ENCODE measurements around the gene FNBP1.

FNBP1 gene

GRCh38 chr9:130042885-130043653 lies at the start of gene FNBP1:
Gene FNBP1, minus strand, starts transcription at chr9:130043189. Its CDS starts 214 bp downstream, at chr9:130042975.
- DNase-seq (ENCODE audit: low read depth), result peak; percentile 81

GRCh38 chr9:130090915-130091314 lies 47.9 kb upstream of the FNBP1 start:
- DNase-seq (ENCODE audit: low read depth), result peak; percentile 18

GRCh38 chr9:130089141-130089540 lies 46.2 kb upstream of the FNBP1 start:
- no peak for DNase-seq (ENCODE audit: low read depth)

- no peak for DNase-seq (ENCODE audit: low read depth)
These were observed 45.1 kb upstream of the FNBP1 start for GRCh38 chr9:130088051-130088450.

- DNase-seq (ENCODE audit: low read depth), result no peak
These were observed 41.3 kb upstream of the FNBP1 start for GRCh38 chr9:130084337-130084736.

- no peak for DNase-seq (ENCODE audit: low read depth)
These were observed 35.6 kb upstream of the FNBP1 start for GRCh38 chr9:130078547-130078946.

- peak; percentile 39 for DNase-seq (ENCODE audit: low read depth)
These were observed 30.4 kb upstream of the FNBP1 start for GRCh38 chr9:130073373-130073772.

GRCh38 chr9:130072515-130073235 lies 29.7 kb upstream of the FNBP1 start:
- peak; percentile 79 for DNase-seq (ENCODE audit: low read depth)

- DNase-seq (ENCODE audit: low read depth), result no peak
These were observed 26.1 kb upstream of the FNBP1 start for GRCh38 chr9:130069048-130069447.

GRCh38 chr9:130064621-130065020 lies 21.6 kb upstream of the FNBP1 start:
- DNase-seq (ENCODE audit: low read depth), result no peak

- no peak for DNase-seq (ENCODE audit: low read depth)
These were observed 19.8 kb upstream of the FNBP1 start for GRCh38 chr9:130062750-130063149.

- no peak for DNase-seq (ENCODE audit: low read depth)
These were observed 17.3 kb upstream of the FNBP1 start for GRCh38 chr9:130060296-130060695.

- no peak for DNase-seq (ENCODE audit: low read depth)
These were observed 15.9 kb upstream of the FNBP1 start for GRCh38 chr9:130058887-130059286.

GRCh38 chr9:130058154-130058553 lies 15.2 kb upstream of the FNBP1 start:
- no peak for DNase-seq (ENCODE audit: low read depth)

- no peak for DNase-seq (ENCODE audit: low read depth)
These were observed 11.8 kb upstream of the FNBP1 start for GRCh38 chr9:130054820-130055219.

GRCh38 chr9:130054325-130054786 lies 11.4 kb upstream of the FNBP1 start:
- no peak for DNase-seq (ENCODE audit: low read depth)

- peak; percentile 71 for DNase-seq (ENCODE audit: low read depth)
These were observed 10.7 kb upstream of the FNBP1 start, which contains the start of gene GPR107 for GRCh38 chr9:130053504-130054324. Gene GPR107, plus strand, starts transcription at chr9:130053906. Its CDS starts 27 bp downstream, at chr9:130053933.

GRCh38 chr9:130053109-130053503 lies 10.1 kb upstream of the FNBP1 start:
- DNase-seq (ENCODE audit: low read depth), result no peak

- DNase-seq (ENCODE audit: low read depth), result no peak
These were observed 8.9 kb upstream of the FNBP1 start for GRCh38 chr9:130051855-130052254.

- no peak for DNase-seq (ENCODE audit: low read depth)
These were observed 7.5 kb upstream of the FNBP1 start for GRCh38 chr9:130050462-130050861.

GRCh38 chr9:130049431-130050210 lies 6.6 kb upstream of the FNBP1 start:
- DNase-seq (ENCODE audit: low read depth), result no peak

Measured in iris pigment epithelial cell (primary cell).